ENCODE data around the gene CYP11A1. TPM values are rescaled to one million over a fixed set of nuclear protein-coding genes. Genes with fewer than 3 reads are reported as not detected.

CYP11A1 gene
- total RNA-seq, 3 donors from 2014 or later: 1.1 to 4.6 (median 1.3) TPM

DNA sequence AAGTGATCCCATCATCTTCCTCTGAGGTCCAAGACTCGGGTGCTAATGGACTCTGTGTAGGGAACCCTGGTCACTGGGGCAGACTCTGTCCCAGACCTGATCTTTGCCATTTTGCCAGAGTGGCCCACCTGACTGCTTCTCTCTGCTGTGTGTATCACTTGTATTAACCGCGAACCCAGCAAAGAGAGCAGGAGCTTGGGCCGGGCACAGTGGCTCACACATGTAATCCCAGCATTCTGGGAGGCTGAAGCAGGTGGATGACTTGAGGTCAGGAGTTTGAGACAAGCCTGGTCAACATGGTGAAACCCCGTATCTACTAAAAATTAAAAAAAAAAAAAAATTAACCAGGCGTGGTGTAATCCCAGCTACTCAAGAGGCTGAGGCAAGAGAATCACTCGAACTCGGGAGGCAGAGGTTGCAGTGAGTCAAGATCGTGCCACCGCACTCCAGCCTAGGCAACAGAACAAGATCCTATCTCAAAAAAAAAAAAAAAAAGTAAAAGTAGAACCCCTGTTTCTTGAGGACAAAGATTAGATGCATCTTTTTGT is 32.9 kb upstream of the CYP11A1 start:
- no peak for TF ChIP-seq CTCF (IDR thresholded peaks at IDR 0.05)
- TF ChIP-seq POLR2AphosphoS5 (IDR thresholded peaks at IDR 0.05): no peak
- TF ChIP-seq POLR2A (IDR thresholded peaks at IDR 0.05): no peak
- no peak for DNase-seq (ENCODE audit: low spot score in 2 of 2)
- no peaks in the 10 kb centered on the region for H3K4me1 ChIP-seq
- H3K4me3 ChIP-seq: no peak overlapping the region
- H3K36me3 ChIP-seq: no peaks in the 10 kb centered on the region
- intact Hi-C loops (cut with DNase I; ENCODE audit: low total_unique reads): no loop called here
- no peaks in the 10 kb centered on the region for H3K9me3 ChIP-seq
- H3K27ac ChIP-seq: no peak overlapping the region
- no peaks in the 10 kb centered on the region for H3K27me3 ChIP-seq

DNA sequence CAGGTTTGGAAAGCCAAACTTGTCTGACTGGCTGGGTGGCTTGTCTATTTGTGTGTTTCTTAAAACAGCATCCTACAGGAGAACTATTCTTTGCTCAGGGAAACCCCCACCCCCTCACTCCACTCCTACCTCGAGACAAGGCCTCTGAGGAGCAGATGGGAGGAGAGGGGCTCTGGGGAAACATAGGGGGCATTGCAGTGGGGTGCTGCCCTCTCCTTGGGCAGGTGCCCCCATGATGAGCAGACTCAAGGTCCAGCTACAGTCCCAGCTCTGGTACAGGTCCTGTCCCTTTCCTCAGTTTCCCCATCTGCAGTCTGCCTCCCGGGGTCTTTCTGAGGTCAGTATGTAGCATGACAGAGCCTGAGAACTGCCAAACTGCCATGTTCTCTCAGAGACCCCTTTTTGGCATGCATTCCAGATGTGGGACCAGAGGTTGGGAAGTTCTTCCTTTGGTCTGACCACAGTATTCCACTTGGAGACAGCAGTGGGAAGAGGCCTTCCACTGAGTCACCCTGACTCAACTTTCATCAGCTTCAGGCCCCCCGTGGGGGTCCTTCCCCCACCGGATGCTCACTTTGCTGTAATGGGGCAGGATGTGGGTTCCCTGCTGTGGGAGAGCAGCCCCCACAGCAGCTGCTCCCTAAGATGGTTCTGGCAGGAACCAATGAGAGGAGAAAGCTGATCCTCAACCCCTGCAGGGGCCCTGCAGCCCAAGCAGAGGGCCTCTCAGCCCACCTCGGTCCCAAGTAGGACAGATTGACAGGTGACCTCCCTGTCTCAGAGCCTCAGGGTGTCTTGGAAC is 32.3 kb upstream of the CYP11A1 start:
- no peaks in the 10 kb centered on the region for H3K36me3 ChIP-seq
- intact Hi-C loops (cut with DNase I; ENCODE audit: low total_unique reads): no loop called here
- H3K27me3 ChIP-seq: no peaks in the 10 kb centered on the region
- H3K9me3 ChIP-seq: no peaks in the 10 kb centered on the region
- no peak overlapping the region for H3K27ac ChIP-seq
- TF ChIP-seq CTCF (IDR thresholded peaks at IDR 0.05): no peak
- no peak for TF ChIP-seq POLR2A (IDR thresholded peaks at IDR 0.05)
- TF ChIP-seq POLR2AphosphoS5 (IDR thresholded peaks at IDR 0.05): no peak
- no peaks in the 10 kb centered on the region for H3K4me1 ChIP-seq
- no peak overlapping the region for H3K4me3 ChIP-seq
- no peak for DNase-seq (ENCODE audit: low spot score in 2 of 2)

DNA sequence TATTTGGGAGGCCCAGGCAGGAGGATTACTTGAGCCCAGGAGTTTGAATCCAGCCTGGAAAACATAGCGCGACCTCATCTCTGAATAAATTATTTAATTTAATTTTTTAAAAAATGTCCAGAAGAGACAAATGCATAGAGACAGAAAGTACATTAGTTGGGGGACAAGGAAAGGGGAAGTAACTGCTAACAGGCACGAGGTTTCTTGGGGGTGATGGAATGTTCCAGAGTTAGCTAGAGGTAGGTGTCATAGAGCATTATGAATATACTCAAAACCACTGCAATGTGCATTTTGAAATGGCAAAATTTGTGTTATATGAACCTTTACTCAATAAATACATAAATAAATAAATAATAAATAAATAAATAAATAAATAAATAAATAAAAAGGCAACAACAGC is 31.7 kb upstream of the CYP11A1 start:
- no peak overlapping the region for H3K27ac ChIP-seq
- intact Hi-C loops (cut with DNase I; ENCODE audit: low total_unique reads): no loop called here
- no peaks in the 10 kb centered on the region for H3K4me1 ChIP-seq
- no peaks in the 10 kb centered on the region for H3K27me3 ChIP-seq
- no peaks in the 10 kb centered on the region for H3K36me3 ChIP-seq
- no peak for TF ChIP-seq POLR2A (IDR thresholded peaks at IDR 0.05)
- TF ChIP-seq POLR2AphosphoS5 (IDR thresholded peaks at IDR 0.05): no peak
- TF ChIP-seq CTCF (IDR thresholded peaks at IDR 0.05): no peak
- DNase-seq (ENCODE audit: low spot score in 2 of 2): no peak
- no peaks in the 10 kb centered on the region for H3K9me3 ChIP-seq
- no peak overlapping the region for H3K4me3 ChIP-seq

DNA sequence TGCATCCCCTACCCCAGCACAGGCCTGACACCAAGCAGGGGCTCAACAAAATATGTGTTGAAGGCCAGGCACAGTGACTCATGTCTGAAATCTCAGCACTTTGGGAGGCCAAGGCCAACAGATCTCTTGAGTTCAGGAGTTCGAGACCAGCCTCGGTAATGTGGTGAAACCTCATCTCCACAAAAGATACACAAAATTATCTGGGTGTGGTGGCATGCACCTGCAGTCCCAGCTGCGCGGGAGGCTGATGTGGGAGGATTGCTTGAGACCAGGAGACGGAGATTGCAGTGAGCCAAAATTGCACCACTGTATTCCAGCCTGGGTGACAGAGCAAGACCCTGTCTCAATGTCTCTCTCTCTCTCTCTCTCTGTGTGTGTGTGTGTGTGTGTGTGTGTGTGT is 30.7 kb upstream of the CYP11A1 start:
- Histone ChIP-seq H3K4me3 (no peak overlapping the region), H3K4me1 (no peaks in the 10 kb centered on the region), H3K27ac (no peak overlapping the region), H3K27me3 (no peaks in the 10 kb centered on the region), H3K9me3 (no peaks in the 10 kb centered on the region), H3K36me3 (no peaks in the 10 kb centered on the region)
- DNase-seq (ENCODE audit: low spot score in 2 of 2): no peak
- intact Hi-C loops (cut with DNase I; ENCODE audit: low total_unique reads): no loop called here
- TF ChIP-seq CTCF (IDR thresholded peaks at IDR 0.05): no peak
- TF ChIP-seq POLR2A (IDR thresholded peaks at IDR 0.05): no peak

DNA sequence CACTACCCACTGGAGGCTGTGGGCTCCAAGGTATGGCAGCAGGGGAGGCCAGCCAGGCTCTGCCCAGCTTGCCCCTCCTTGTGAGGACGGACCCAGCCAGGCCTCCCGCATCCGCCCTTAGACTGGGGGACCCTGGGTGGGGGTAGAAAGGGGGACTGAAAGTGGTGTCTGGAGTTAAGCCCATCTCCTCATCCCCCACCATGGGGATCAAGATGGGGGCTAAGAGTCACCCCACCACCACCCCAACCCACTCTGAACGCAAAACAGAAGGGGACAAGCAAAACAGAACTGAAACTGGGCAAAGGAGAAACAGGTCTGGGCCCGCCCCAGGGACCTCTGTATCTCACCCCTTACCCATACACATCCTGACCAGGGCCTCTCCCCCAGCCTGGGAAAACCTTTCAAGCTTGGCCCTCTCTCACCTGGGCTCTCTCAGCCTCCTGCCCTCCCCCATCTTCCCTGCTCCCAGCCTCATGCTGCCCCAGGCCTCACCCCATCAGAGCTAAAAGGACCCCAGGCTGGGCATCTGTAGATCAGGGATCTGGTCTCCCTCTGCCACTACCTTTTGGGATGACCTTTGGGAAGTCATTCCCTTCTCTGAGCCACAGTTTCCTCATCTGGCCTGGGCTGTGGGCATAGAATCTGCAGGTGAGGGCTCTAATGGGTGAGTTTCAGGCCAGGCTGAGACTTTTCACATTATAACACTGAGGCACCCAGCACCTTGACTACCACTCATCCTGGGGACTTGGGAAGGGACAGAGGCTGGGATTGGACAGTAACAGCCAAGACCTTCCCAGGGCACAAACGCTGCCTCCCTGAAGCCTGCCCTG is 30.0 kb upstream of the CYP11A1 start:
- intact Hi-C loops (cut with DNase I; ENCODE audit: low total_unique reads): no loop called here
- H3K9me3 ChIP-seq: no peaks in the 10 kb centered on the region
- no peak for TF ChIP-seq POLR2A (IDR thresholded peaks at IDR 0.05)
- no peak for TF ChIP-seq CTCF (IDR thresholded peaks at IDR 0.05)
- no peak for TF ChIP-seq POLR2AphosphoS5 (IDR thresholded peaks at IDR 0.05)
- no peaks in the 10 kb centered on the region for H3K27me3 ChIP-seq
- no peak overlapping the region for H3K27ac ChIP-seq
- H3K4me3 ChIP-seq: no peak overlapping the region
- no peak for DNase-seq (ENCODE audit: low spot score in 2 of 2)
- H3K36me3 ChIP-seq: no peaks in the 10 kb centered on the region
- H3K4me1 ChIP-seq: no peaks in the 10 kb centered on the region

All from breast epithelium (tissue), 4 donors.